Measurements from ENCODE around the gene GABRR1.

GRCh38 chr6:89134723-89135122 is 82.4 kb downstream of the GABRR1 start:
- TF ChIP-seq POLR2A (IDR thresholded peaks at IDR 0.05) (no peak), CTCF (IDR thresholded peaks at IDR 0.05) (no peak)

Data from stomach (tissue), 4 donors.